H9 (cell line): ENCODE results near the gene FAM241A. TPM values are rescaled to one million over a fixed set of nuclear protein-coding genes. Genes with fewer than 3 reads are reported as not detected.
A peak's percentile ranks its signal among the peaks of the same experiment; 100 is the strongest.
"Not testable (repeated sequence)": the region's sequence is repeated elsewhere in the genome, so short reads cannot be mapped to it uniquely, and the experiment has no call there.

Source experiments
- DNase-seq: peaks from one replicate; pipeline ENCODE4 v3.0.0-alpha.2; 2017
- H2AFZ ChIP-seq: one replicate; pipeline ENCODE4 v1.6.1; 2013; ENCODE audit warnings: mild to moderate bottlenecking, low read length, control low read depth, moderate library complexity
- H2AK5ac ChIP-seq: 2 replicates; pipeline ENCODE4 v1.6.1; 2013; ENCODE audit warnings: low read length, control low read depth, mixed read lengths; ENCODE audit not compliant: insufficient read length
- H2BK120ac ChIP-seq: one replicate; pipeline ENCODE4 v1.6.1; 2013; ENCODE audit warnings: low read depth, mild to moderate bottlenecking, low read length, control low read depth, inconsistent platforms; ENCODE audit not compliant: poor library complexity, severe bottlenecking
- H2BK12ac ChIP-seq: 2 replicates; pipeline ENCODE4 v1.6.1; 2013; ENCODE audit warnings: low read length, control low read depth, mixed read lengths, low read depth; ENCODE audit not compliant: insufficient read length
- H2BK15ac ChIP-seq: 2 replicates; pipeline ENCODE4 v1.6.1; 2013; ENCODE audit warnings: low read depth, low read length, control low read depth
- H2BK20ac ChIP-seq: one replicate; pipeline ENCODE4 v1.6.1; 2013; ENCODE audit warnings: low read depth, mild to moderate bottlenecking, low read length, control low read depth, inconsistent platforms; ENCODE audit not compliant: poor library complexity, severe bottlenecking
- H2BK5ac ChIP-seq: 2 replicates; pipeline ENCODE4 v1.6.1; 2013; ENCODE audit warnings: low read length, control low read depth, mixed read lengths; ENCODE audit not compliant: insufficient read length
- H3K14ac ChIP-seq: 2 replicates; pipeline ENCODE4 v1.6.1; 2013; ENCODE audit warnings: low read length, control low read depth; ENCODE audit not compliant: insufficient read depth
- H3K18ac ChIP-seq: 2 replicates; pipeline ENCODE4 v1.6.1; 2013; ENCODE audit warnings: low read depth, mild to moderate bottlenecking, mixed read lengths, low read length, control low read depth; ENCODE audit not compliant: insufficient read length
- H3K23ac ChIP-seq: 2 replicates; pipeline ENCODE4 v1.6.1; 2013; ENCODE audit warnings: low read length, control low read depth, mixed read lengths, low read depth; ENCODE audit not compliant: insufficient read length
- H3K23me2 ChIP-seq: 2 replicates; pipeline ENCODE4 v1.6.1; 2013; ENCODE audit warnings: low read depth, mild to moderate bottlenecking, mixed read lengths, low read length, control low read depth; ENCODE audit not compliant: insufficient read length, poor library complexity, severe bottlenecking
- H3K27ac ChIP-seq: 2 replicates; pipeline ENCODE4 v1.5.1; 2013; ENCODE audit warnings: low read length, control low read depth, mixed read lengths, low read depth; ENCODE audit not compliant: insufficient read length
- H3K27me3 ChIP-seq: 2 replicates; pipeline ENCODE4 v1.6.1; 2013; ENCODE audit warnings: low read length, control low read depth, inconsistent platforms; ENCODE audit not compliant: insufficient read depth
- H3K4ac ChIP-seq: 2 replicates; pipeline ENCODE4 v1.6.1; 2013; ENCODE audit warnings: low read depth, mild to moderate bottlenecking, control low read depth, inconsistent platforms, low read length, moderate library complexity
- H3K4me1 ChIP-seq: 2 replicates; pipeline ENCODE4 v1.6.1; 2013; ENCODE audit warnings: low read length, control low read depth, inconsistent platforms; ENCODE audit not compliant: insufficient read depth
- H3K4me2 ChIP-seq: 2 replicates; pipeline ENCODE4 v1.6.1; 2013; ENCODE audit warnings: low read length, control low read depth, mixed read lengths; ENCODE audit not compliant: insufficient read length, insufficient read depth
- H3K56ac ChIP-seq: 2 replicates; pipeline ENCODE4 v1.6.1; 2013; ENCODE audit warnings: low read depth, mild to moderate bottlenecking, mixed read lengths, low read length, control low read depth; ENCODE audit not compliant: insufficient read length
- H3K79me1 ChIP-seq: 2 replicates; pipeline ENCODE4 v1.6.1; 2013; ENCODE audit warnings: low read depth, mild to moderate bottlenecking, moderate library complexity, low read length, control low read depth, inconsistent platforms; ENCODE audit not compliant: insufficient read depth, poor library complexity, severe bottlenecking
- H3K79me2 ChIP-seq: 2 replicates; pipeline ENCODE4 v1.6.1; 2013; ENCODE audit warnings: low read length, control low read depth, inconsistent platforms; ENCODE audit not compliant: insufficient read depth
- H3K9ac ChIP-seq: 2 replicates; pipeline ENCODE4 v1.6.1; 2013; ENCODE audit warnings: low read length, control low read depth, mixed read lengths; ENCODE audit not compliant: insufficient read length; ENCODE audit errors: extremely low read depth
- H3K9me3 ChIP-seq: one replicate; pipeline ENCODE4 v1.6.1; 2013; ENCODE audit warnings: low read depth, low read length, inconsistent platforms; ENCODE audit not compliant: control insufficient read depth
- H3T11ph ChIP-seq: one replicate; pipeline ENCODE4 v1.6.1; 2013; ENCODE audit warnings: mild to moderate bottlenecking, low read length, control low read depth, inconsistent platforms
- H4K20me1 ChIP-seq: one replicate; pipeline ENCODE4 v1.6.1; 2013; ENCODE audit not compliant: control insufficient read depth, insufficient read length, insufficient read depth
- H4K5ac ChIP-seq: 2 replicates; pipeline ENCODE4 v1.6.1; 2013; ENCODE audit warnings: low read depth, mild to moderate bottlenecking, mixed read lengths, low read length, control low read depth; ENCODE audit not compliant: insufficient read length
- H4K8ac ChIP-seq: replicated peaks from 2 replicates; pipeline ENCODE4 v1.6.1; 2013; ENCODE audit warnings: low read length, control low read depth, mixed read lengths, low read depth; ENCODE audit not compliant: insufficient read length
- H4K91ac ChIP-seq: 2 replicates; pipeline ENCODE4 v1.6.1; 2013; ENCODE audit warnings: low read depth, mild to moderate bottlenecking, moderate library complexity, mixed read lengths, low read length, control low read depth; ENCODE audit not compliant: insufficient read length
- H3K27ac Mint-ChIP-seq, 3 experiments: 2 replicates in 2 of 3; 3 replicates in 1 of 3; pipeline ENCODE4 v1.8.0; 2020 to 2021; ENCODE audit warnings: mixed read lengths in 3 of 3, mild to moderate bottlenecking in 1 of 3, moderate library complexity in 1 of 3
- H3K27me3 Mint-ChIP-seq: 2 replicates; pipeline ENCODE4 v1.8.0; 2021; ENCODE audit warnings: low read depth, mild to moderate bottlenecking, moderate library complexity, mixed read lengths
- H3K36me3 Mint-ChIP-seq, 3 experiments: 2 replicates in 2 of 3; 3 replicates in 1 of 3; pipeline ENCODE4 v1.8.0; 2020 to 2021; ENCODE audit warnings: low read depth in 3 of 3, mixed read lengths in 3 of 3; ENCODE audit not compliant: insufficient read depth in 1 of 3
- H3K4me1 Mint-ChIP-seq, 2 experiments: 2 replicates each; pipeline ENCODE4 v1.8.0; 2020; ENCODE audit warnings: mixed read lengths in 2 of 2
- H3K4me3 Mint-ChIP-seq, 2 experiments: 2 replicates in 1 of 2; 3 replicates in 1 of 2; pipeline ENCODE4 v1.8.0; 2020 to 2021; ENCODE audit warnings: mild to moderate bottlenecking in 2 of 2, mixed read lengths in 2 of 2, moderate library complexity in 1 of 2
- H3K9me3 Mint-ChIP-seq, 2 experiments: 2 replicates in 1 of 2; 3 replicates in 1 of 2; pipeline ENCODE4 v1.8.0; 2020; ENCODE audit warnings: mild to moderate bottlenecking in 2 of 2, mixed read lengths in 2 of 2, moderate library complexity in 1 of 2
- WGBS: extraction: QIAGEN DNeasy Blood & Tissue Kit; methylation state at CpG from one replicate; pipeline ENCODE4 v1.1.7; 2013; ENCODE audit warnings: missing lambda C conversion rate, low lambda C conversion rate, mixed read lengths; ENCODE audit not compliant: insufficient read length; ENCODE audit errors: extremely low coverage; 5-methylcytosine and 5-hydroxymethylcytosine counted together
- total RNA-seq: library from RNA; stranded (reverse); gene quantifications from 2 replicates; pipeline ENCODE4 v1.2.1, GENCODE V29; 2021
- TF ChIP-seq, protein P1 (sequence below): fragments of 200-600 bp; sonication (generic); conservative IDR thresholded peaks from 3 replicates; pipeline ENCODE4 v1.8.0; 2021; ENCODE audit warnings: antibody characterized with exemption, mild to moderate bottlenecking

Gene FAM241A
- total RNA-seq, 1 experiment from 2014 or later = 0.13 TPM

DNA sequence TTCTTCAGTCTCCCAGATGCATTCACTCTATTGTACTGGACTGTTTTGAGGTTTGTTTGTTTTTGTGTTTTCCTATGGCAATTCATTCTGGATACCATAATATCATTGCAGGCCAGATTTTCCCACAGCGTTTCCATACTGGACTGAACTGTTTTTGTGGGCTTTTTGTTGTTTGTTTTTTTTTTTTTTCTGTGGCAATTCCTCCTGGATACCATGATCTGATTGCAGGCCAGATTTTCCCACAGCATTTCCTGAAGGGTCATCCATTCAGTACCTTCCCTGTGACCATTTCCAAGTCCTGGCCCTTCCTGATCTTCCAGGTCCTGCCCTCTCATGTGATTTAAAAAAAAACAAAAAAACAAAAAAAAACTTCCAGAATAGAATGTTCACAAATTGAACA, 33.9 kb upstream of the FAM241A start:
- H2BK120ac ChIP-seq = no peak overlapping the region
- no peaks in the 10 kb centered on the region for H3K9me3 ChIP-seq
- H3K27me3 Mint-ChIP-seq = no peaks in the 10 kb centered on the region
- H4K8ac ChIP-seq = no peak overlapping the region
- H3K23me2 ChIP-seq = no peaks in the 10 kb centered on the region
- H4K20me1 ChIP-seq = no peaks in the 10 kb centered on the region
- no peak overlapping the region for H3K27ac ChIP-seq
- H2AFZ ChIP-seq = no peak overlapping the region
- no CpG with 5 or more reads among the region's 1 CpG for WGBS
- no peak overlapping the region for H3K23ac ChIP-seq
- no peaks in the 10 kb centered on the region for H3K36me3 Mint-ChIP-seq
- H2BK20ac ChIP-seq = no peak overlapping the region
- no peaks in the 10 kb centered on the region for H3K27me3 ChIP-seq
- H3K4me1 ChIP-seq = no peaks in the 10 kb centered on the region
- H3K4me2 ChIP-seq = no peak overlapping the region
- no peak overlapping the region for H3K18ac ChIP-seq
- H3K79me1 ChIP-seq = no peaks in the 10 kb centered on the region
- no peak overlapping the region for H4K5ac ChIP-seq
- no peak overlapping the region for H2BK5ac ChIP-seq
- no peaks in the 10 kb centered on the region for H3K9me3 Mint-ChIP-seq
- no peak overlapping the region for H3K14ac ChIP-seq
- H3K9ac ChIP-seq = no peak overlapping the region
- H2BK15ac ChIP-seq = no peak overlapping the region
- TF ChIP-seq, protein P1, sequence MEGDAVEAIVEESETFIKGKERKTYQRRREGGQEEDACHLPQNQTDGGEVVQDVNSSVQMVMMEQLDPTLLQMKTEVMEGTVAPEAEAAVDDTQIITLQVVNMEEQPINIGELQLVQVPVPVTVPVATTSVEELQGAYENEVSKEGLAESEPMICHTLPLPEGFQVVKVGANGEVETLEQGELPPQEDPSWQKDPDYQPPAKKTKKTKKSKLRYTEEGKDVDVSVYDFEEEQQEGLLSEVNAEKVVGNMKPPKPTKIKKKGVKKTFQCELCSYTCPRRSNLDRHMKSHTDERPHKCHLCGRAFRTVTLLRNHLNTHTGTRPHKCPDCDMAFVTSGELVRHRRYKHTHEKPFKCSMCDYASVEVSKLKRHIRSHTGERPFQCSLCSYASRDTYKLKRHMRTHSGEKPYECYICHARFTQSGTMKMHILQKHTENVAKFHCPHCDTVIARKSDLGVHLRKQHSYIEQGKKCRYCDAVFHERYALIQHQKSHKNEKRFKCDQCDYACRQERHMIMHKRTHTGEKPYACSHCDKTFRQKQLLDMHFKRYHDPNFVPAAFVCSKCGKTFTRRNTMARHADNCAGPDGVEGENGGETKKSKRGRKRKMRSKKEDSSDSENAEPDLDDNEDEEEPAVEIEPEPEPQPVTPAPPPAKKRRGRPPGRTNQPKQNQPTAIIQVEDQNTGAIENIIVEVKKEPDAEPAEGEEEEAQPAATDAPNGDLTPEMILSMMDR = no peak
- H3T11ph ChIP-seq = no peak overlapping the region
- H3K4me1 Mint-ChIP-seq = no peaks in the 10 kb centered on the region
- H3K4ac ChIP-seq = no peak overlapping the region
- no peaks in the 10 kb centered on the region for H3K79me2 ChIP-seq
- DNase-seq = no peak
- H2BK12ac ChIP-seq = no peak overlapping the region
- H3K56ac ChIP-seq = no peak overlapping the region
- peak overlapping the region in 1 of 3 experiments; percentile 31; a peak in 1 of 7 replicates for H3K27ac Mint-ChIP-seq
- H4K91ac ChIP-seq = no peak overlapping the region
- H2AK5ac ChIP-seq = no peak overlapping the region
- no peak overlapping the region for H3K4me3 Mint-ChIP-seq

DNA sequence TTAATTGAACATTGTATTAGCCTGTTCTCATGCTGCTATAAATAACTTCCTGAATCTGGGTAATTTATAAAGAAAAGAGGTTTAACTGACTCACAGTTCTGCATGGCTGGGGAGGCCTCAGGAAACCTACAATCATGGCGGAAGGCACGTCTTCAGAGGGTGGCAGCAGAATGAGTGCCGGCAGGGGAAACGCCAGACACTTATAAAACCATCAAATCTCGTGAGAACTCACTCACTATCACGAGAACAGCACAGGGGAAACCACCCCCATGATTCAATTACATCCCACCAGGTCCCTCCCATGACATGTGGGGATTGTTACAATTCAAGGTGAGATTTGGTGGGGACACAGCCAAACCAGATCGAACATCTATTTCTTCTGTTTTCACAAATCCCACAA, 33.2 kb upstream of the FAM241A start:
- H3K23ac ChIP-seq, H3K18ac ChIP-seq, H3K4me2 ChIP-seq, H3K79me1 ChIP-seq, H3K27ac Mint-ChIP-seq, H3K27me3 Mint-ChIP-seq, H3K79me2 ChIP-seq, H3K14ac ChIP-seq, H3K4me1 Mint-ChIP-seq, H4K91ac ChIP-seq, H3K4me3 Mint-ChIP-seq, H2BK12ac ChIP-seq, H3K9ac ChIP-seq, H3T11ph ChIP-seq, H3K23me2 ChIP-seq, H2BK20ac ChIP-seq, H3K27ac ChIP-seq, H4K8ac ChIP-seq, H3K9me3 ChIP-seq, H3K27me3 ChIP-seq, H2BK120ac ChIP-seq, H2BK5ac ChIP-seq, H2AFZ ChIP-seq, DNase-seq, H3K4me1 ChIP-seq, H4K5ac ChIP-seq, H3K4ac ChIP-seq, H3K56ac ChIP-seq, H4K20me1 ChIP-seq, H2AK5ac ChIP-seq, H3K9me3 Mint-ChIP-seq, H2BK15ac ChIP-seq, H3K36me3 Mint-ChIP-seq: not testable (repeated sequence)
- WGBS = no CpG with 5 or more reads among the region's 7 CpGs
